Activated CD4-positive, alpha-beta memory T cell treated with anti-CD3 and anti-CD28 coated beads for 36 hours (primary cell): ENCODE data around the gene OR52W1. TPM values are rescaled to one million over a fixed set of nuclear protein-coding genes. Genes with fewer than 3 reads are reported as not detected.
A peak's percentile ranks its signal among the peaks of the same experiment; 100 is the strongest.

Experiments used
- CTCF ChIA-PET: fragments of 350-600 bp; sonication (Branson Sonifier 250); formaldehyde crosslinking; loops from one replicate; lab custom pipeline; 2021; ENCODE audit warnings: antibody characterized with exemption, inconsistent platforms; lab: Charles Lee
- POLR2A ChIA-PET: fragments of 350-600 bp; sonication (Branson Sonifier 250); formaldehyde crosslinking; loops from one replicate; lab custom pipeline; 2021; ENCODE audit warnings: antibody characterized with exemption; lab: Charles Lee
- DNase-seq: peaks from one replicate; pipeline ENCODE4 v3.0.0-alpha.2; 2020
- H3K27ac Mint-ChIP-seq: one replicate; pipeline ENCODE4 v1.8.0; 2021; ENCODE audit warnings: mixed read lengths
- H3K27me3 Mint-ChIP-seq: one replicate; pipeline ENCODE4 v1.8.0; 2021; ENCODE audit warnings: mixed read lengths
- H3K36me3 Mint-ChIP-seq: one replicate; pipeline ENCODE4 v1.8.0; 2021; ENCODE audit warnings: mixed read lengths
- H3K4me1 Mint-ChIP-seq: one replicate; pipeline ENCODE4 v1.8.0; 2021; ENCODE audit warnings: low read depth, mixed read lengths
- H3K4me3 Mint-ChIP-seq: one replicate; pipeline ENCODE4 v1.8.0; 2021; ENCODE audit warnings: mild to moderate bottlenecking, mixed read lengths
- H3K9me3 Mint-ChIP-seq: one replicate; pipeline ENCODE4 v1.8.0; 2021; ENCODE audit warnings: mixed read lengths
- intact Hi-C: fragments of 100-400 bp; cut with micrococcal nuclease; formaldehyde crosslinking; loops from one replicate; pipeline ENCODE4 v1.15.1; 2023
- total RNA-seq, 2 experiments: library from RNA; stranded (reverse); gene quantifications; one replicate each; pipeline ENCODE4 v1.2.3, GENCODE V29; 2021

Gene OR52W1
- not detected for total RNA-seq

- Mint-ChIP-seq H3K27ac (no peak within 1 kb of the TSS), H3K9me3 (no peaks in the 10 kb centered on the region), H3K4me3 (no peak within 1 kb of the TSS), H3K27me3 (no peaks in the 10 kb centered on the region), H3K4me1 (peaks cover 35% of the 10 kb centered on the region), H3K36me3 (no peaks in the 10 kb centered on the region)
- intact Hi-C loops: no loop called here
- POLR2A ChIA-PET: no interaction called here
- no peak for DNase-seq
- CTCF ChIA-PET: no interaction called here
These were observed at the start of gene OR52W1 for GRCh38 chr11:6199174-6199810. Gene OR52W1, plus strand, starts transcription at chr11:6199224. Its CDS starts 0 bp downstream, at chr11:6199224.

GRCh38 chr11:6151117-6151516 lies 47.9 kb upstream of the OR52W1 start:
- Mint-ChIP-seq H3K36me3 (no peaks in the 10 kb centered on the region), H3K27me3 (peaks cover 2% of the 10 kb centered on the region), H3K9me3 (peaks cover 5% of the 10 kb centered on the region), H3K4me1 (no peaks in the 10 kb centered on the region), H3K27ac (no peak overlapping the region), H3K4me3 (no peak overlapping the region)
- ChIA-PET CTCF (no interaction called here), POLR2A (no interaction called here)
- intact Hi-C loops: no loop called here
- DNase-seq: no peak

GRCh38 chr11:6152126-6152525 lies 46.9 kb upstream of the OR52W1 start:
- Mint-ChIP-seq H3K27me3 (peaks cover 2% of the 10 kb centered on the region), H3K36me3 (no peaks in the 10 kb centered on the region), H3K9me3 (peaks cover 5% of the 10 kb centered on the region), H3K4me3 (no peak overlapping the region), H3K4me1 (no peaks in the 10 kb centered on the region), H3K27ac (no peak overlapping the region)
- POLR2A ChIA-PET: no interaction called here
- no peak for DNase-seq
- CTCF ChIA-PET: no interaction called here
- intact Hi-C loops: no loop called here

- H3K36me3 Mint-ChIP-seq: no peaks in the 10 kb centered on the region
These were observed 42.2 kb upstream of the OR52W1 start for GRCh38 chr11:6156628-6157359.

GRCh38 chr11:6170226-6170625 lies 28.8 kb upstream of the OR52W1 start, which contains the start of gene OR52B2:
Gene OR52B2, minus strand, starts transcription at chr11:6170326. Its CDS starts 0 bp downstream, at chr11:6170326.
- ChIA-PET POLR2A (no interaction called here), CTCF (no interaction called here)
- H3K36me3 Mint-ChIP-seq: no peaks in the 10 kb centered on the region
- H3K27ac Mint-ChIP-seq: no peak within 1 kb of the TSS
- no peaks in the 10 kb centered on the region for H3K4me1 Mint-ChIP-seq
- DNase-seq: no peak
- H3K27me3 Mint-ChIP-seq: peaks cover 7% of the 10 kb centered on the region
- intact Hi-C loops: no loop called here
- H3K4me3 Mint-ChIP-seq: no peak within 1 kb of the TSS
- peaks cover 4% of the 10 kb centered on the region for H3K9me3 Mint-ChIP-seq

More at GRCh38 chr11:6156628-6157359, 42.2 kb upstream of the OR52W1 start:
- no peak for DNase-seq
- Mint-ChIP-seq H3K9me3 (no peaks in the 10 kb centered on the region), H3K27ac (no peak overlapping the region), H3K4me3 (no peak overlapping the region), H3K4me1 (no peaks in the 10 kb centered on the region), H3K27me3 (peaks cover 2% of the 10 kb centered on the region)
- ChIA-PET CTCF (no interaction called here), POLR2A (no interaction called here)
- intact Hi-C loops: no loop called here

- CTCF ChIA-PET: no interaction called here
- intact Hi-C loops: no loop called here
- Mint-ChIP-seq H3K27me3 (peaks cover 1% of the 10 kb centered on the region), H3K4me1 (peaks cover 4% of the 10 kb centered on the region), H3K36me3 (peaks cover 5% of the 10 kb centered on the region), H3K9me3 (no peaks in the 10 kb centered on the region), H3K27ac (no peak overlapping the region), H3K4me3 (no peak overlapping the region)
- POLR2A ChIA-PET: no interaction called here
- no peak for DNase-seq
These were observed 23.6 kb upstream of the OR52W1 start for GRCh38 chr11:6175440-6175839.

- H3K9me3 Mint-ChIP-seq: no peaks in the 10 kb centered on the region
These were observed 7.3 kb upstream of the OR52W1 start for GRCh38 chr11:6191742-6192141.

GRCh38 chr11:6194065-6194581 lies 4.9 kb upstream of the OR52W1 start:
- ChIA-PET CTCF (no interaction called here), POLR2A (no interaction called here)

More at GRCh38 chr11:6191742-6192141, 7.3 kb upstream of the OR52W1 start:
- Mint-ChIP-seq H3K27me3 (no peaks in the 10 kb centered on the region), H3K27ac (no peak overlapping the region), H3K36me3 (no peaks in the 10 kb centered on the region), H3K4me1 (peaks cover 5% of the 10 kb centered on the region), H3K4me3 (no peak overlapping the region)
- intact Hi-C loops: no loop called here
- ChIA-PET POLR2A (no interaction called here), CTCF (no interaction called here)
- no peak for DNase-seq

GRCh38 chr11:6196396-6196795 lies 2.6 kb upstream of the OR52W1 start:
- Mint-ChIP-seq H3K4me3 (no peak overlapping the region), H3K9me3 (no peaks in the 10 kb centered on the region), H3K4me1 (peaks cover 12% of the 10 kb centered on the region), H3K27ac (no peak overlapping the region), H3K36me3 (no peaks in the 10 kb centered on the region), H3K27me3 (no peaks in the 10 kb centered on the region)
- DNase-seq: no peak
- POLR2A ChIA-PET: no interaction called here
- CTCF ChIA-PET: no interaction called here
- intact Hi-C loops: no loop called here

More at GRCh38 chr11:6194065-6194581, 4.9 kb upstream of the OR52W1 start:
- no peaks in the 10 kb centered on the region for H3K9me3 Mint-ChIP-seq
- DNase-seq: no peak
- no peak overlapping the region for H3K4me3 Mint-ChIP-seq
- no peaks in the 10 kb centered on the region for H3K36me3 Mint-ChIP-seq
- no peaks in the 10 kb centered on the region for H3K27me3 Mint-ChIP-seq
- no peak overlapping the region for H3K27ac Mint-ChIP-seq
- H3K4me1 Mint-ChIP-seq: peaks cover 5% of the 10 kb centered on the region
- intact Hi-C loops: no loop called here

- ChIA-PET CTCF (no interaction called here), POLR2A (no interaction called here)
- Mint-ChIP-seq H3K27me3 (no peaks in the 10 kb centered on the region), H3K4me1 (peaks cover 20% of the 10 kb centered on the region), H3K36me3 (no peaks in the 10 kb centered on the region), H3K27ac (no peak overlapping the region), H3K9me3 (no peaks in the 10 kb centered on the region), H3K4me3 (no peak overlapping the region)
- no peak for DNase-seq
- intact Hi-C loops: no loop called here
These were observed 1.4 kb upstream of the OR52W1 start for GRCh38 chr11:6197466-6198200.

GRCh38 chr11:6200975-6201374 lies 2.0 kb downstream of the OR52W1 start:
- ChIA-PET POLR2A (interaction anchor here (1.2 kb wide), 1 partner anchor 119 kb away, joined by 3 read pairs; no protein-coding TSS in a partner anchor), CTCF (no interaction called here)
- H3K9me3 Mint-ChIP-seq: no peaks in the 10 kb centered on the region
- H3K4me1 Mint-ChIP-seq: peaks cover 39% of the 10 kb centered on the region
- intact Hi-C loops: no loop called here
- H3K36me3 Mint-ChIP-seq: no peaks in the 10 kb centered on the region
- H3K27ac Mint-ChIP-seq: peak overlapping the region; percentile 18
- DNase-seq: no peak
- no peak overlapping the region for H3K4me3 Mint-ChIP-seq
- no peaks in the 10 kb centered on the region for H3K27me3 Mint-ChIP-seq

- no peaks in the 10 kb centered on the region for H3K27me3 Mint-ChIP-seq
- peak overlapping the region; percentile 18 for H3K27ac Mint-ChIP-seq
- no peak for DNase-seq
- ChIA-PET POLR2A (interaction anchor here (1.2 kb wide), 1 partner anchor 118 kb away, joined by 3 read pairs; no protein-coding TSS in a partner anchor), CTCF (interaction anchor here (0.7 to 0.8 kb wide), 2 partner anchors 150 to 162 kb away, joined by 3 read pairs; no protein-coding TSS in a partner anchor)
- intact Hi-C loops: no loop called here
- peaks cover 36% of the 10 kb centered on the region for H3K4me1 Mint-ChIP-seq
- no peak overlapping the region for H3K4me3 Mint-ChIP-seq
- H3K9me3 Mint-ChIP-seq: no peaks in the 10 kb centered on the region
- no peaks in the 10 kb centered on the region for H3K36me3 Mint-ChIP-seq
These were observed 2.5 kb downstream of the OR52W1 start for GRCh38 chr11:6201481-6201880.
